ENCODE results near the gene JOSD2.
A peak's percentile ranks its signal among the peaks of the same experiment; 100 is the strongest.

The JOSD2 gene

DNA sequence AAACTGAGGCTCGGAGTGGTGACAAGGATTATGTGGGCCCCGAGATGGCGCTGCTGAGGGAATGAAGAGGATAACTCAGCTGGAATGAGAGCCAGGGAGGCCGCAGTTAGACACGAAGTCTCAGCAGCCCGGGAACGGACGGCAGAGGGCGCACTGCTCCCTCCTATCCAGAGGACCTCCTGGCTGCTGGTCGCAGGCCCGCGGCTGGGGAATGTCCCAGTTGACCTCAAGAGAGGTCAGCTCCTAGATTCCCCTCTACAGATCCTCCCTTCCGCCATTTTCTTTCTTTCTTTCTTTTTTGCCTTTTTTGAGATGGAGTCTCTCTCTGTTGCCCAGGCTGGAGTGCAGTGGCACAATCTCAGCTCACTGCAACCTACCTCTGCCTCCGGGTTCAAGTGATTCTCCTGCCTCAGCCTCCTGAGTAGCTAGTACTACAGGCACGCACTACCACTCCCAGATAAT is 26.8 kb upstream of the JOSD2 start:
- Histone ChIP-seq H3K9me3 (no peaks in the 10 kb centered on the region), H3K4me3 (ENCODE audit: low read depth, low read length) (no peak overlapping the region), H3K4me1 (no peaks in the 10 kb centered on the region), H3K27me3 (no peaks in the 10 kb centered on the region), H3K36me3 (no peaks in the 10 kb centered on the region)
- DNase-seq: peak; percentile 92
- peak; percentile 95 for TF ChIP-seq CTCF (IDR thresholded peaks at IDR 0.05; ENCODE audit: low read depth, low read length)

DNA sequence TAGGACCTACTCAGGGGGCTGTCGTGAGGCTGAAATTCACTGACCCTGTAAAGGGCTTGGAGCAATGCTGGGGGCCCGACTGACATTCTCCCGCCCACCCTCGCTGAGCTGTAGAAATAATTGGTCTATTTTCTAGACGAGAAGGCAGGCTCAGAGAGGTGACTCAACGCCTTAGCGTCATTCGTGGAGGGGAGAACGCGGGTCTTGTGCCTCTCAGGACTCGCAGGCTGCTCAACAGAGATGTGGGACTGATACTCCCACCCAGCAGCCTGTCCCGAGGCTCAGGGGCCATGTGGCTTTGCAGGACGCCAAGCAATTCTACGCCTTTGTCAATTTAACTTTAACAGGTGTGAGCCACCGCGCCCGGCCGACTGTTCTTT is 26.3 kb upstream of the JOSD2 start:
- Histone ChIP-seq H3K9me3 (no peaks in the 10 kb centered on the region), H3K36me3 (no peaks in the 10 kb centered on the region), H3K4me3 (ENCODE audit: low read depth, low read length) (no peak overlapping the region), H3K4me1 (no peaks in the 10 kb centered on the region), H3K27me3 (no peaks in the 10 kb centered on the region)
- no peak for TF ChIP-seq CTCF (IDR thresholded peaks at IDR 0.05; ENCODE audit: low read depth, low read length)
- DNase-seq: no peak

DNA sequence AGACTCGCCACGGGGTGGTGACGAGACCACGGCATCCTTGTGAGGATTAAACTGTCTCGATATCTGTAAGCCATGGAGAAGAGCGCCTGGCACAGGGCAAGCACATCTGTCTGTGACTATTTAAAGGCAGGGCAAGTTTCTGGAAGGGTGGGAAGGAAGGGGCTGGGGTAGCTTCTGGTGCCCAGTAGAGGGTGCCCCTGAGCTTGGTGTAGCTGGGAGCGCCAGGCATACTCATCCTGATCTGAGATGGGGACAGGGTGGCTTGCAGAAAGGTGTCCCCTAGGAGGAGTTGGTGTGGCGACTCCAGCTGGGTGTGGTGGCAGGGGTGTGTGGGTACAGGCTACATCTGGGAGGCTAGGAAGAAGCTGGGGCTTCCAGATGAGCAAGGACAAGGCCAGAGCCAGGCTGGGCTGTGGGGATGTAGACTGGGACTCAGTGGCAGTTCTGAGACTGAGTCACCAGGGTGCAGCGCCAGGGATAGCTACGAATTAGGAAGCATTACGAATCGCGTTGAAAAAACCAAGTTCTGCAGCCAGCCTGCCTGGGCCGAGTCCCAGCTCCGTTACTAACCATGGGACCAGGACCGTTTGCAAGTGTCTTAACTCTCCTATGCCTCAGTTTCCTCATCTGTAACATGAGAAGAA is 25.8 kb upstream of the JOSD2 start:
- TF ChIP-seq CTCF (IDR thresholded peaks at IDR 0.05; ENCODE audit: low read depth, low read length): no peak
- Histone ChIP-seq H3K4me3 (ENCODE audit: low read depth, low read length) (no peak overlapping the region), H3K27me3 (no peaks in the 10 kb centered on the region; the same call in 1 of the 2 replicates), H3K9me3 (no peaks in the 10 kb centered on the region), H3K36me3 (no peaks in the 10 kb centered on the region), H3K4me1 (no peaks in the 10 kb centered on the region)
- DNase-seq: no peak

DNA sequence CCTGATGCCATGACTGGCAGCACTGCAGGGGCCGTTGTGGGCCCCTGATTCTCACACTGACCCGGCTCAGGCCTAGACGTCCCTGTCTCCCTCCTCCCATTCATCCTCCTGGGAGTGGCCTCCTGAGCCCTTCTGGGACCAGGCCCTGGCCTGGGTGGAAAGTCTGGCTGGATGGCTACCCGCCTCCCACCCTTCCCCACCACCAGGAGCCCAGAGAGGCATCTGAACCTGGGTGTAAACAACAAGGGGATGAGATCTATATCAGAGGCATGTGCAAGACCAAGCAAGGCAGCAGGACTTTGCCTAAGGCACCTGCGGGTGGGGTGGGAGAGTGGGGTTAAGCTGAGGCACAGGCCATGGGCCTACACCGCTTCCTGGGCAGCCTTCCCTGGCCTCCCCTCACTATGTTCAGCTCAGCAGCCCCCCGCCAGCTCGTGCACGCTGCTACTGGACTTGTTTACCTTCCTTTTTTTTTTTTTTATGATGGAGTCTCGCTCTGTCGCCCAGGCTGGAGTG is 24.7 kb upstream of the JOSD2 start:
- DNase-seq: peak; percentile 12
- H3K36me3 ChIP-seq: no peaks in the 10 kb centered on the region
- TF ChIP-seq CTCF (IDR thresholded peaks at IDR 0.05; ENCODE audit: low read depth, low read length): no peak
- H3K4me3 ChIP-seq (ENCODE audit: low read depth, low read length): no peak overlapping the region
- H3K27me3 ChIP-seq: no peaks in the 10 kb centered on the region; the same call in 1 of the 2 replicates
- no peaks in the 10 kb centered on the region for H3K9me3 ChIP-seq
- H3K4me1 ChIP-seq: no peaks in the 10 kb centered on the region

- Histone ChIP-seq H3K36me3 (no peaks in the 10 kb centered on the region), H3K4me1 (no peaks in the 10 kb centered on the region), H3K9me3 (no peaks in the 10 kb centered on the region), H3K27me3 (no peaks in the 10 kb centered on the region; the same call in 1 of the 2 replicates), H3K4me3 (ENCODE audit: low read depth, low read length) (no peak overlapping the region)
- no peak for TF ChIP-seq CTCF (IDR thresholded peaks at IDR 0.05; ENCODE audit: low read depth, low read length)
- no peak for DNase-seq
Observed at GRCh38 chr19:50534478-50534877, 23.5 kb upstream of the JOSD2 start.

DNA sequence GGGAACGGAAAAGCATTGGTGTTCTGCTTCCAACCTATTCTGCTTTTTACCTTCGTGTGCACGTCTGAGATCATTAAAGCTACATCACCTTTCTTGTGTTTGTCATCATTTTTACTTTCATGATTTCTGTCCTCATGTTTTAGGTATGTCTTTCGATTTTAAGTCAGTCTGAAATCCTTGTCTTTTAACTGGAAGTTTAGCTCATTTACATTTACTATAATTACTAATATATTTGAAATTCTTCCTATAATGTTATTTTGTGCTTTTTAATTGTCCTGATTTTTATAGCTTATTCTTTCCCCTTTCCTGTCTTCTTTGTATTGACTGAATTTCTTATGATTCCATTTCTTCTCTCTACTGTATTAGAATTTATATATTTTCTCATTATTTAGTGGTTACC is 22.0 kb upstream of the JOSD2 start:
- Histone ChIP-seq H3K4me1 (no peaks in the 10 kb centered on the region), H3K9me3 (no peaks in the 10 kb centered on the region), H3K4me3 (ENCODE audit: low read depth, low read length) (no peak overlapping the region), H3K36me3 (no peaks in the 10 kb centered on the region), H3K27me3 (no peaks in the 10 kb centered on the region; the same call in 1 of the 2 replicates)
- DNase-seq: no peak
- no peak for TF ChIP-seq CTCF (IDR thresholded peaks at IDR 0.05; ENCODE audit: low read depth, low read length)
